Thyroid gland (tissue), 4 donors: ENCODE results near the gene IGFBP2. TPM values are rescaled to one million over a fixed set of nuclear protein-coding genes. Genes with fewer than 3 reads are reported as not detected.

Experiments used
- DNase-seq, 2 donors: peaks; one replicate each; pipeline ENCODE4 v3.0.0-alpha.2; 2019
- H3K27ac ChIP-seq, 3 donors: fragments of 200-600 bp; sonication (generic); 1 replicate in 2 of 3; 2 replicates in 1 of 3; pipeline ENCODE4 v1.5.1; 2016 to 2019; ENCODE audit warnings: mild to moderate bottlenecking in 1 of 3, moderate library complexity in 1 of 3
- H3K27me3 ChIP-seq: fragments of 200-600 bp; sonication (generic); one replicate; pipeline ENCODE4 v1.5.1; 2019
- H3K36me3 ChIP-seq, 2 donors: fragments of 200-600 bp; sonication (generic); one replicate each; pipeline ENCODE4 v1.5.1; 2016 to 2019
- H3K4me1 ChIP-seq, 2 donors: fragments of 200-600 bp; sonication (generic); one replicate each; pipeline ENCODE4 v1.5.1; 2017 to 2019
- H3K4me3 ChIP-seq, 3 donors: fragments of 200-600 bp; sonication (generic); replicated peaks in 1 of 3; 1 replicate in 2 of 3; 2 replicates in 1 of 3; pipeline ENCODE4 v1.5.1; 2016; ENCODE audit warnings: mild to moderate bottlenecking in 1 of 3
- H3K9me3 ChIP-seq: fragments of 200-600 bp; sonication (generic); one replicate; pipeline ENCODE4 v1.5.1; 2017
- POLR2A ChIP-seq, 2 donors: fragments of 450-650 bp; IDR thresholded peaks; one replicate each; pipeline ENCODE4 v1.6.1; 2017; ENCODE audit warnings: antibody characterized with exemption in 2 of 2, mild to moderate bottlenecking in 2 of 2, moderate library complexity in 1 of 2
- WGBS, 2 donors: methylation state at CpG; one replicate each; pipeline ENCODE4 v1.1.5; 2017; 5-methylcytosine and 5-hydroxymethylcytosine counted together
- intact Hi-C: fragments of 100-400 bp; cut with DNase I; formaldehyde crosslinking; loops from one replicate; pipeline ENCODE4 v1.15.1; 2023
- total RNA-seq, 4 donors: library from RNA; depleted of rRNA; stranded (reverse); fragments of >200 nt; gene quantifications; one replicate each; pipeline ENCODE4 v1.2.3, GENCODE V29; 2016
- TF ChIP-seq, protein P1 (sequence below), 6 experiments: fragments of 200-600 bp in 3 of 6; fragments of 450-650 bp in 3 of 6; sonication (generic) in 3 of 6; IDR thresholded peaks; one replicate each; pipeline ENCODE4 v1.5.1; 2016 to 2019; ENCODE audit warnings: antibody characterized with exemption in 6 of 6, mild to moderate bottlenecking in 2 of 6, inconsistent platforms in 1 of 6, moderate library complexity in 1 of 6

Gene IGFBP2
- total RNA-seq, 4 donors from 2014 or later: 26.5 to 45.0 (median 40.0) TPM

DNA sequence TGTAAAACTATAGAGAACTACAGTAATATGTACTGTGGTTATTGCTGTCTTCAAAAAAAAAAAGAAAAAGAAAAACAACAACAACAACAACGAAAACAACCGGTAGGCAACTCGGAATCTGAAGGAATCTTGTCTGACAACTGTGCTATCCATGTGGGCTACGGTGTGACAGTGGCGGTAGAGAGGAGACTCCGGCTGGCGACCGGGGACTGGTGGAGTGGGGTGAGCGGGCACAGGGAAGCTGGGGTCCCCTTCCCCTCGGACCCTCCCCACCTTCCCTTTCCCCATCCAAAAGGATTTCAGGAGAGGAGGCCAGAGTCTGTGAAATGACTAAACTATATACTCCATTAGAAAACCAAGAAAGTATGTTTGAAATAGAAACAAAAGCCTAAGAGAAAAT is 39.2 kb downstream of the IGFBP2 start:
- H3K4me3 ChIP-seq: no peak overlapping the region

DNA sequence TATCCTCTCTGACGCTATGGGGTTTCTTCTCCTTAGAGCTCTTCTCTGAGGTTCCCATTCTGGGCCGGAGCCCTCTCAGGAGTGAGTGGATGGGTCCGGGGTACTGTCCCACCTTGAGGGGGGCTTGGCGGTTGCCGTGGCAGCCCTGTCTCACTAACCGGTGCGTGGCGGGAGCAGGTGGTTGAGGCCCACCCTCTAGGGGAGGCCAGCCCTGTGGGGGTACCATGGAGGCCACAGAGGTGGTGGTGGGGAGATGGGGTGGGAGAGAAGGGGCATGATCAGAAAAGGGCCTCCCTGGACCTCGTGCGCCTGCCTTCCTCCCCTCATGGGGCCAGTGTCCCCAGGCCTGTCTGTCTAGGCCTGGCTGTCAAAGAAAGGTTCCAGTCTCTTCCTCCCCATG is 39.8 kb downstream of the IGFBP2 start:
- Histone ChIP-seq H3K27ac (no peak overlapping the region), H3K4me1 (no peaks in the 10 kb centered on the region), H3K9me3 (no peaks in the 10 kb centered on the region), H3K4me3 (no peak overlapping the region), H3K27me3 (no peaks in the 10 kb centered on the region), H3K36me3 (peaks cover 41 to 51% of the 10 kb centered on the region in 2 donors)
- no peak for DNase-seq
- WGBS, 2 donors: 83 to 90% methylated on average over 10 of the region's 10 CpGs
- no peak for TF ChIP-seq POLR2A (IDR thresholded peaks at IDR 0.05)
- TF ChIP-seq, protein P1, sequence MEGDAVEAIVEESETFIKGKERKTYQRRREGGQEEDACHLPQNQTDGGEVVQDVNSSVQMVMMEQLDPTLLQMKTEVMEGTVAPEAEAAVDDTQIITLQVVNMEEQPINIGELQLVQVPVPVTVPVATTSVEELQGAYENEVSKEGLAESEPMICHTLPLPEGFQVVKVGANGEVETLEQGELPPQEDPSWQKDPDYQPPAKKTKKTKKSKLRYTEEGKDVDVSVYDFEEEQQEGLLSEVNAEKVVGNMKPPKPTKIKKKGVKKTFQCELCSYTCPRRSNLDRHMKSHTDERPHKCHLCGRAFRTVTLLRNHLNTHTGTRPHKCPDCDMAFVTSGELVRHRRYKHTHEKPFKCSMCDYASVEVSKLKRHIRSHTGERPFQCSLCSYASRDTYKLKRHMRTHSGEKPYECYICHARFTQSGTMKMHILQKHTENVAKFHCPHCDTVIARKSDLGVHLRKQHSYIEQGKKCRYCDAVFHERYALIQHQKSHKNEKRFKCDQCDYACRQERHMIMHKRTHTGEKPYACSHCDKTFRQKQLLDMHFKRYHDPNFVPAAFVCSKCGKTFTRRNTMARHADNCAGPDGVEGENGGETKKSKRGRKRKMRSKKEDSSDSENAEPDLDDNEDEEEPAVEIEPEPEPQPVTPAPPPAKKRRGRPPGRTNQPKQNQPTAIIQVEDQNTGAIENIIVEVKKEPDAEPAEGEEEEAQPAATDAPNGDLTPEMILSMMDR (IDR thresholded peaks at IDR 0.05): no peak
- intact Hi-C loops: no loop called here

More for the DNA sequence above, 39.2 kb downstream of the IGFBP2 start:
- DNase-seq: no peak
- H3K9me3 ChIP-seq: no peaks in the 10 kb centered on the region
- 89 to 92% methylated on average over 10 of the region's 10 CpGs for WGBS, 2 donors
- intact Hi-C loops: no loop called here
- TF ChIP-seq, protein P1 (IDR thresholded peaks at IDR 0.05): no peak
- TF ChIP-seq POLR2A (IDR thresholded peaks at IDR 0.05): no peak
- no peaks in the 10 kb centered on the region for H3K27me3 ChIP-seq
- H3K27ac ChIP-seq: no peak overlapping the region
- peaks cover 35 to 45% of the 10 kb centered on the region in 2 donors for H3K36me3 ChIP-seq
- no peaks in the 10 kb centered on the region for H3K4me1 ChIP-seq

- TF ChIP-seq, protein P1 (IDR thresholded peaks at IDR 0.05): no peak
- Histone ChIP-seq H3K27me3 (no peaks in the 10 kb centered on the region), H3K27ac (no peak overlapping the region), H3K9me3 (no peaks in the 10 kb centered on the region), H3K4me1 (no peaks in the 10 kb centered on the region), H3K36me3 (peaks cover 47 to 56% of the 10 kb centered on the region in 2 donors), H3K4me3 (no peak overlapping the region)
- intact Hi-C loops: no loop called here
- WGBS, 2 donors: 93 to 96% methylated on average over 9 of the region's 9 CpGs
- DNase-seq: no peak
These were observed 40.4 kb downstream of the IGFBP2 start for GRCh38 chr2:216673609-216674008.

DNA sequence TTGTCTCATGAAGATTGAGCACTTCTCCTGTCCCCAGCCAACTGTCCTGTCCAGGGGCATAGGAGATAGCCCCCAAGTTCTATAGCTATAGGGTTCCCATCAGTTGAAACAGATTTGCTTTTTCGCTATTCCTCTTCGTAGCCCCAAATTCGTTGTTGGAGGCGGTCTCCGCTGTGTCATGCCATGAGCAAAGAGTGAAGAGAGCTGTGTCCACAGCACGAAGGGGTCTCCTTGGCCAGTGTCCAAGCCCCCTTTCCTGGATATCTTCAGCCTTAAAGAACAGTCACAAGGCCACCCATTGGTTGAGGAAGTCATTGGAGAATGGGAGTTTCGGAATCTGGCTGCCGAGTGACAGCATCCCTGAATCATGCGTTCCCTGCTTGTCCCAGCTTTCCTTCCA is 41.2 kb downstream of the IGFBP2 start:
- Histone ChIP-seq H3K36me3 (peaks cover 54 to 64% of the 10 kb centered on the region in 2 donors), H3K4me3 (no peak overlapping the region), H3K9me3 (no peaks in the 10 kb centered on the region), H3K4me1 (no peaks in the 10 kb centered on the region), H3K27me3 (no peaks in the 10 kb centered on the region), H3K27ac (no peak overlapping the region)
- no peak for DNase-seq
- intact Hi-C loops: no loop called here
- 88 to 89% methylated on average over 9 of the region's 9 CpGs for WGBS, 2 donors
- TF ChIP-seq, protein P1 (IDR thresholded peaks at IDR 0.05): no peak
- peak in 1 of 2 donors; percentile 19 for TF ChIP-seq POLR2A (IDR thresholded peaks at IDR 0.05)

DNA sequence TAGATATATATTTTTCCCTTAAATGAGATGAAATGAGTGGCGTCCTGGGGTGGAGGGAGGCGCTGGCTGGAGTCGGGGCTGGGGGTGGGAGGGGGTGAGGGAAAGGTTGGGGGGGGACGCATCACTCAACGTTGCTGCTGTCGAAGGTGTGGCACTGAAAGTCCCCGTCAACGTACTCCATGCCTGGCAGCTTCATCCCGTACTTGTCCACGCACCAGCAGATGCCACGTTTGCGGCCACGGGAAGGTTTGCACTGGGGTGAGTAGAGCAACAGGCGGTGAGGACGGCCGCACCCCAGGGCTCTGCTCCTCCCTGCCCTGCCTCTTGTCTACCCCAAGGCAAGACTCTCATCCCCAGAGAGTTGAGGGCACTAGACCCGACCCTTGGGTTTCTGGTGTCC is 43.4 kb downstream of the IGFBP2 start:
- WGBS, 2 donors: 90 to 92% methylated on average over 17 of the region's 17 CpGs
- no peak for DNase-seq
- Histone ChIP-seq H3K36me3 (peaks cover 69 to 82% of the 10 kb centered on the region in 2 donors), H3K27ac (no peak overlapping the region), H3K27me3 (no peaks in the 10 kb centered on the region), H3K4me1 (no peaks in the 10 kb centered on the region), H3K9me3 (no peaks in the 10 kb centered on the region), H3K4me3 (no peak overlapping the region)
- TF ChIP-seq POLR2A (IDR thresholded peaks at IDR 0.05): no peak
- TF ChIP-seq, protein P1 (IDR thresholded peaks at IDR 0.05): no peak
- intact Hi-C loops: no loop called here
